Large intestine (tissue), 3 donors: ENCODE data around the gene DOCK8. TPM values are rescaled to one million over a fixed set of nuclear protein-coding genes. Genes with fewer than 3 reads are reported as not detected.
"Not testable (repeated sequence)": the region's sequence is repeated elsewhere in the genome, so short reads cannot be mapped to it uniquely, and the experiment has no call there.

ENCODE experiments used
- DNase-seq, 2 donors: peaks; one replicate each; pipeline versions ENCODE4 v3.0.0 to v3.0.0-alpha.2; 2013
- H3K27ac ChIP-seq: one replicate; pipeline ENCODE4 v1.5.1; 2013; ENCODE audit warnings: low read length
- H3K27me3 ChIP-seq: 2 replicates; pipeline ENCODE4 v1.6.1; 2013; ENCODE audit warnings: low read length; ENCODE audit not compliant: control insufficient read depth, insufficient read depth
- H3K36me3 ChIP-seq: 2 replicates; pipeline ENCODE4 v1.6.1; 2013; ENCODE audit warnings: low read length; ENCODE audit not compliant: control insufficient read depth, insufficient read depth
- H3K4me1 ChIP-seq: one replicate; pipeline ENCODE4 v1.6.1; 2013; ENCODE audit warnings: low read length; ENCODE audit not compliant: control insufficient read depth, insufficient read depth
- H3K4me3 ChIP-seq: one replicate; pipeline ENCODE4 v1.5.1; 2013; ENCODE audit warnings: low read length
- H3K9me3 ChIP-seq: one replicate; pipeline ENCODE4 v1.6.1; 2013; ENCODE audit warnings: mild to moderate bottlenecking, low read depth, low read length, moderate library complexity; ENCODE audit not compliant: control insufficient read depth
- WGBS: methylation state at CpG from one replicate; pipeline ENCODE4 v1.1.5; 2013; ENCODE audit warnings: low lambda C conversion rate; ENCODE audit not compliant: insufficient coverage; 5-methylcytosine and 5-hydroxymethylcytosine counted together
- polyA plus RNA-seq: library from polyadenylated mRNA; unstranded; fragments of 120-200 nt; gene quantifications from one replicate; pipeline ENCODE4 v1.2.1, GENCODE V29; 2013

DOCK8 gene
- polyA plus RNA-seq, 1 donor: 15.8 TPM

DNA sequence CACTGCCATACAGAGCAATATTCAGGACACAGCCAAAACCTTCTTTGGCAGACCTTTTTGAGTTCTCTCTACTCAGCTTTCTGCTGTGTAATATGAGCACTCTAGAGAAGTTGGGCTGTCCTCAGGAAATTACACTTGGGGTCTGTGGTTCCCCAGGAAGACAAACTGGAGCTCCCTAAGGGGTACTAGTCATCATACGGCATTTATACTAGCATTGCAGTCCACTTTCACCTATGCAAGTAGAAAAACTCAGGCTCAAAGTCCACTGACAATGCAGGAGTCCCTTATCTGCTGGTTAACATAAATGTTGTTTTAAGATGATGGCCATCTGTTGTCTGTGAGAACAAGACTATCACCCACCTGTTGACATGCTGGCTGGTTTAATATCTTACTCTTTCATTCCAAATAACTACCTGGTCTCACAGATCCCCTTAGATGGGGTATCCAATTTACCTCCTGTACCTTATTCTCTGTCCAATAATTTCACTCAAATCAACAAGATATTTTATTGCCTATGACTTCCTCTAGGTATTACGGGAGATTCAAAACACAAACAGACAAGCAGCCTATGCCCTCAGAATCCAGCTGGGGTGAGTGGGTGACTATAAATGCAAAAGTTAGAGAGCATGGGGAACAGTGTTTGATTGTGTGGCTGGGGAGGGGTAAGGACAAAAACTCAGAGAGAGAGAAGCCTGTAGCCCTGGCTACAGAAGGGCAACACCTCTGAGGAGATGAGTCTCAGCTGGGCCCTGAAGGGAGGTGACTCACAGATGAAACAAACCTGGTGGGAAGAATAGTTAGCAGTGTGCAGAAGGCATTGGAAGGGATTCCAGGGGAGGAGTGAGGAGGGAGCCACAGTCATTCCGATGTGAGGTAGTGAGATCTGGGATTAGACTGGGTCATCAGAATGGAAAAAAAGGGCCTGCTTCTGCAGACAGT, 10.2 kb downstream of the DOCK8 start:
- H3K27me3 ChIP-seq: no peaks in the 10 kb centered on the region
- no peaks in the 10 kb centered on the region for H3K36me3 ChIP-seq
- no CpG with 5 or more reads among the region's 3 CpGs for whole genome bisulfite sequencing
- H3K4me3 ChIP-seq: no peak overlapping the region
- H3K27ac ChIP-seq: no peak overlapping the region
- H3K4me1 ChIP-seq: peaks cover 11% of the 10 kb centered on the region
- DNase-seq: peak in 1 of 2 donors; percentile 82
- H3K9me3 ChIP-seq: no peaks in the 10 kb centered on the region

DNA sequence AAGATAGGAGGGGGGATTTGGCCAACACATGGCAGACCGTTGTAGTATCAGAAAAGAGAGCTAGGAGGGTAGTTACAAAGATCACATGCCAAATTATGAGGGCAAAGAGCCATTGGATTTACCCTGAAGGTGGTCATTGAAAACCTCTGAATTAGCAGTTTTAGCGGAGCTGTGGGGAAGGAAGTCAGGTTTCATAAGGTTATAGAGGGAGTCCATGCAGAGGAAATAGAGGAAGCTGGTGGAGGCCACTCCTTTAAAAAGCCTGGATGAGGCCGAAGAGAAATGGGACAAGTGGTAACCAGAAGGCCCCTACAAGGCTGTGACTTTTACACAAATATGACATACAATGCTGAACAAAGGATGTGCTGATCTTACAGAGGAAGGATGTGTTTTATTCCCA, 13.2 kb downstream of the DOCK8 start:
- no peak overlapping the region for H3K27ac ChIP-seq
- no peaks in the 10 kb centered on the region for H3K36me3 ChIP-seq

DNA sequence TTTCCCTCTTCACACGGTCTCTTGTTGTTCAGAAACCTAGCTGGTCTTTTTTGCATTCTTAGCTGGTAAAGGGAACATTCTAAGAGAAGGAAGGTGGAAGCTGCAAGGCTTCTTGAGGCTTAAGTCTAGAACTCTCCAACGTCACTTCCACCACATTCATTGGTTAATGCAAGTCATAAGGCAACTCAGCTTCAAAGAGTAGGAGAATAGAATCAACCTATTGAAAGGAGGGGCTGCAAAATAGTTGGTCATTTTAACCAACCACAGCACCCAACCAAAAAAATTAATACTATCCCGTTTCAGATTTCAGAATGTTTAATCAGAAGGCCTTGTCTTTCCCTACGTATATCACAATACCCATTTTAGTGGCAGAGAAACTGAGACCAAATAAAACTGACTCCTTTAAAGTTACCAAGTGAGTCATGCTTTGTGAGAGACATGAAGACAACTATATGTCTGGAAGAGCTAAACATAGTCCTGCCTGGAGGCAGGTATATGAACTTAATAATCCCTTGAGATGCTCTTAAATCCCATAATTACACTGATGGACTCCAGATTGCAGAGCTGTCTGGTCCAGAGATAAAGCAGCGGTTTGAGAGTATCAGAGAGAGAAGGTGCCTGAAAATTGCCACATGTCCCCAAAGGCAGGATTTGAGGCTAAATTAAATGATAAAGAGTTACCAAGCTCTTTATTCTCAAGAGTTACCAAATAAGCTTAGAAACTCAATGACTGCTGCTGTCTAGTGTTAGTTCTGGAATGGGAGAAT, 14.4 kb downstream of the DOCK8 start:
- H3K9me3 ChIP-seq: no peaks in the 10 kb centered on the region
- H3K4me3 ChIP-seq: no peak overlapping the region
- no peak overlapping the region for H3K27ac ChIP-seq
- H3K36me3 ChIP-seq: no peaks in the 10 kb centered on the region
- DNase-seq: no peak
- H3K27me3 ChIP-seq: no peaks in the 10 kb centered on the region
- WGBS: 100% methylated on average over 2 of the region's 5 CpGs
- peaks cover 11% of the 10 kb centered on the region for H3K4me1 ChIP-seq

More for the DNA sequence above, 13.2 kb downstream of the DOCK8 start:
- H3K4me3 ChIP-seq: no peak overlapping the region
- H3K27me3 ChIP-seq: no peaks in the 10 kb centered on the region
- DNase-seq: no peak
- peaks cover 11% of the 10 kb centered on the region for H3K4me1 ChIP-seq
- H3K9me3 ChIP-seq: no peaks in the 10 kb centered on the region
- no CpG with 5 or more reads among the region's 3 CpGs for WGBS

DNA sequence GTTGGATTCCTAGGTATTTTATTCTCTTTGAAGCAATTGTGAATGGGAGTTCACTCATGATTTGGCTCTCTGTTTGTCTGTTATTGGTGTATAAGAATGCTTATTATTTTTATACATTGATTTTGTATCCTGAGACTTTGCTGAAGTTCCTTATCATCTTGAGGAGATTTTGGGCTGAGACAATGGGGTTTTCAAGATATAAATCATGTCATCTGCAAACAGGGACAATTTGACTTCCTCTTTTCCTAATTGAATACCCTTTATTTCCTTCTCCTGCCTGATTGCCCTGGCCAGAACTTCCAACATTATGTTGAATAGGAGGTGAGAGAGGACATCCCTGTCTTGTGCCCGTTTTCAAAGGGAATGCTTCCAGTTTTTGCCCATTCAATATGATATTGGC, 17.0 kb downstream of the DOCK8 start:
- no CpG with 5 or more reads among the region's 1 CpG for WGBS
- H3K27ac ChIP-seq, H3K27me3 ChIP-seq, H3K36me3 ChIP-seq, H3K4me3 ChIP-seq, DNase-seq, H3K9me3 ChIP-seq, H3K4me1 ChIP-seq: not testable (repeated sequence)

DNA sequence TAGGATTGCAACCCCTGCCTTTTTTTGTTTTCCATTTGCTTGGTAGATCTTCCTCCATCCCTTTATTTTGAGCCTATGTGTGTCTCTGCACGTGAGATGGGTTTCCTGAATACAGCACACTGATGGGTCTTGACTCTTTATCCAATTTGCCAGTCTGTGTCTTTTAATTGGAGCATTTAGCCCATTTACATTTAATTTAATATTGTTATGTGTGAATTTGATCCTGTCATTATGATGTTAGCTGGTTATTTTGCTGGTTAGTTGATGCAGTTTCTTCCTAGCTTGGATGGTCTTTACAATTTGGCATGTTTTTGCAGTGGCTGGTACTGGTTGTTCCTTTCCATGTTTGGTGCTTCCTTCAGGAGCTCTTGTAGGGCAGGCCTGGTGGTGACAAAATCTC, 19.0 kb downstream of the DOCK8 start:
- H3K27ac ChIP-seq, H3K4me1 ChIP-seq, H3K36me3 ChIP-seq, H3K9me3 ChIP-seq, DNase-seq, H3K4me3 ChIP-seq, H3K27me3 ChIP-seq: not testable (repeated sequence)
- WGBS: no CpG with 5 or more reads among the region's 1 CpG

DNA sequence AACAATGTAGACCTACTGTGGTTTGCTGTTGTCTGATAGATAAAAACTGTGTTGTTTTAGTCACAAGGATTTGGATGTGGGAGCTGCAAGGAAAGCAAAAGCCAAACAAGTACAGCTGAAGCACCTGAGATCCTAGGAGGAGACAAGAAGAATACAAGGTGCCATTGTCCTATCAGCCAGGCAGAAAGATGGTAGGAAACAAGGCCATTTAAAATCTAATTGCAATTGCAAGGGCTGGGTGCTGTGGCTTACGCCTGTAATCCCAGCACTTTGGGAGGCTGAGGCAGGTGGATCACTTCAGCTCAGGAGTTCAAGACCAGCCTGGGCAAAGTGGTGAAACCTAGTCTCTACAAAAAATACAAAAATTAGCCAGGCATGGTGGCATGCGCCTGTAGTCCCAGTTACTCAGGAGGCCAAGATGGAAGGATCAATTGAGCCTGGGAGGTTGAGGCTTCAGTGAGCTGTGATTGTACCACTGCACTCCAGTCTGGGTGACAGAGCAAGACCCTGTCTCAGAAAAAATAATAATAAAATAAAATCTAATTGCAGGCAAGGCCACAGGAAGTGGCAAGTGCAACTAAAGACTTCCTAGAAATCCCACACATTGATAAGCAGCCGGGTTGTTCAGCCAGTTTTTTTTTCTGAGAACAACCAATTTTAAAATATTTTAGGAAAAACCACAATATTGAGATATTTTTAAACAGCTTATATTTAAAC, 22.6 kb downstream of the DOCK8 start:
- no peaks in the 10 kb centered on the region for H3K36me3 ChIP-seq
- H3K27ac ChIP-seq: no peak overlapping the region
- no peaks in the 10 kb centered on the region for H3K9me3 ChIP-seq
- no peak for DNase-seq
- no CpG with 5 or more reads among the region's 3 CpGs for WGBS
- H3K4me3 ChIP-seq: no peak overlapping the region
- H3K27me3 ChIP-seq: no peaks in the 10 kb centered on the region
- H3K4me1 ChIP-seq: no peaks in the 10 kb centered on the region

DNA sequence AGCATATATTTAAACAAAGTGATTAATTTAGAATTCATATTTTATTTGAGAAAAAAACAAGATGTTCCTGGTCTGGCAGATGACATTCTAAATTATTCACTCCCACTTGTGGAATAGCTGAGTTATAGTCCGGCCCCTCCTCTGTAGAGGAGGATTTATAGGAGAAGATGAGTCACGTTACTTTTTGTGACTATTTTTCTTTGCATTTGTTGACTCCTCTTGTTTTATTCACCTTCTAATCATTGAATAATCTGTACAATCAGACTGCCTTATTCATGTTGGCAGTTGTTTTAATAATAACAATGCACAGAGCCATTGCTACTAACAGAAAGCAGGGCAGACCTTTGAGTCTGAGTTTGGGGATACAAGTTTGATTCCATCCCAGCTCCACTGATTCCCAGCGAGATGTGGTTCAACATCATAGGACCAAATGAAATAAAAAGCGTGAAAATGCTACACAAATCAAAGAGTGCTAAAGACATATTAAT, 23.2 kb downstream of the DOCK8 start:
- H3K36me3 ChIP-seq: no peaks in the 10 kb centered on the region
- H3K27ac ChIP-seq: no peak overlapping the region
- no peak for DNase-seq
- H3K4me3 ChIP-seq: no peak overlapping the region
- H3K27me3 ChIP-seq: no peaks in the 10 kb centered on the region
- no peaks in the 10 kb centered on the region for H3K9me3 ChIP-seq
- 100% methylated on average over 3 of the region's 4 CpGs for WGBS
- no peaks in the 10 kb centered on the region for H3K4me1 ChIP-seq

DNA sequence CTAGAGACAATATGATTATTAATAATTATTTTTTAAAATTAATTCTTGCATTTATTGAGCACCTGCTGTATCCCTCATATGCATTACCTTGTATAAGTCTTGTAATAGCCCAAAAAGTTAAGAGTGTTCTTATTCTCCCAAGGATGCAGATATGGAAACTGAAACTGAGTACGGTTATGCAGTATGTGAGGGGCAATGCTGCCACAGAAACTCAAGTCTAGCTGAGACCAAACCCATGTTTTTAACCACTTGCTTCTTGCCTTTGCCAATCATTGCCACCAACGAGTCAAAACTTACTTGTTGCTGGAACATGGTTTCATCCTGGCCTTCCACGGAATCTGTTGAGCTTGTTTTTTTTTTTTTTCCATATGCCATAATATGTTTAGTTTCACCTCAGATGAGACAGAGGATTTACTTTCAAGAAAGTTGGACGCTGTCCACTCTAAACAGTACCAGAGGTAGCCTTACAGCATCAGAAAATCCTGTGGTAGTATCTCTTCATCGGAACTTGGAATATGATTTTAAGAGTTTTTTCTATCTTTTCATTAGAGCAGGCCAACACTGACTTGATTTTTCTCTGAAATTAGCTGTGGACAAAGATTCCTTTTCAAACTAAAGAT, 27.9 kb downstream of the DOCK8 start:
- no peaks in the 10 kb centered on the region for H3K4me1 ChIP-seq
- H3K27ac ChIP-seq: no peak overlapping the region
- H3K4me3 ChIP-seq: no peak overlapping the region
- no peaks in the 10 kb centered on the region for H3K27me3 ChIP-seq
- no peak for DNase-seq
- no peaks in the 10 kb centered on the region for H3K36me3 ChIP-seq
- WGBS: 81% methylated on average over 2 of the region's 5 CpGs
- no peaks in the 10 kb centered on the region for H3K9me3 ChIP-seq

DNA sequence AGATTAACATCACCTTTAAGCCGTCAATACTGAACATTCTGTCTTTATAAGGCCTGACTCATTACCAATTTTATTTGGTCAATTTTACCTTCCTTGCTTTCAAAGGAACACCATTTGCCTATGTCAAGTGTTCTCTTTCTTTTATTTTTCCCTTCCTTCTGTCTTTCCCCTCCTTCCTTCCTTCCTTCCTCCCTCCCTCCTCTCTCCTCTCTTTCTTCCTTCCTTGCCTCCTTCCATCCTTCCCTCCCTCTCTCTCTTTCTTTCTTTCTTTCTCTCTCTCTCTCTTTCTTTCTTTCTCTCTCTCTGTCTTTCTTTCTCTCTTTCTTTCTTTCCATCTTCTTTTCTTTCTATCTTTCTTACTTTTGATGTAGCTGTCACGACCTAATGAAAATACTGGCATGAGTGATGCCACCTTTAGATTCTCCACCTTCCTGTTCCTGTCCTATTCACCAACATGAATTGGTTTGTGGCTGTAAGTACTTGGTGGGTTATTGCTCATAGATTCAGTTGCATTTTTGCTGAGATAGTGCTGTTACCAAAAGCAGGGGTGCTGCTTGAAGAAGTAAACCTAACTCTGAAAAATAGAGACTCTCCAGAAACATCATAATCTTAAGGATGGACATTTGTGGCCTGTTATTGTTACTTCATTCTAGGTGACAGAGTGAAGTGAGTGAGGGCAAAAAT, 33.8 kb downstream of the DOCK8 start:
- H3K4me1 ChIP-seq: no peaks in the 10 kb centered on the region
- DNase-seq: no peak
- 90% methylated on average over 2 of the region's 2 CpGs for WGBS
- H3K4me3 ChIP-seq: no peak overlapping the region
- no peaks in the 10 kb centered on the region for H3K36me3 ChIP-seq
- H3K27me3 ChIP-seq: no peaks in the 10 kb centered on the region
- no peaks in the 10 kb centered on the region for H3K9me3 ChIP-seq
- no peak overlapping the region for H3K27ac ChIP-seq
